Mesothelial cell of epicardium (in vitro differentiated cells): ENCODE data around the gene TMEM98. TPM values are rescaled to one million over a fixed set of nuclear protein-coding genes. Genes with fewer than 3 reads are reported as not detected.
"Not testable (repeated sequence)": the region's sequence is repeated elsewhere in the genome, so short reads cannot be mapped to it uniquely, and the experiment has no call there.

Experiments
- DNase-seq, 2 experiments: peaks; one replicate each; pipeline ENCODE4 v3.0.0; 2021; ENCODE audit warnings: low spot score in 2 of 2; ENCODE audit not compliant: unreplicated experiment in 2 of 2
- H3K27ac Mint-ChIP-seq: 2 replicates; pipeline ENCODE4 v1.8.0; 2021; ENCODE audit warnings: mixed read lengths
- H3K27me3 Mint-ChIP-seq: 2 replicates; pipeline ENCODE4 v1.8.0; 2021; ENCODE audit warnings: low read depth, mixed read lengths
- H3K36me3 Mint-ChIP-seq: 2 replicates; pipeline ENCODE4 v1.8.0; 2021; ENCODE audit warnings: mixed read lengths
- H3K4me1 Mint-ChIP-seq: 2 replicates; pipeline ENCODE4 v1.8.0; 2021; ENCODE audit warnings: mixed read lengths
- H3K4me3 Mint-ChIP-seq: 2 replicates; pipeline ENCODE4 v1.8.0; 2021; ENCODE audit warnings: mild to moderate bottlenecking, moderate library complexity, mixed read lengths
- H3K9me3 Mint-ChIP-seq: 2 replicates; pipeline ENCODE4 v1.8.0; 2021; ENCODE audit warnings: mixed read lengths
- CTCF ChIP-seq: fragments of 200-600 bp; sonication (generic); IDR thresholded peaks from one replicate; pipeline ENCODE4 v1.5.0; 2021; ENCODE audit warnings: antibody characterized with exemption; ENCODE audit not compliant: unreplicated experiment
- total RNA-seq: library from RNA; stranded (reverse); gene quantifications from 3 replicates; pipeline ENCODE4 v1.2.1, GENCODE V29; 2021

Gene TMEM98
- total RNA-seq, 1 donor from 2014 or later, result 205 TPM

GRCh38 chr17:32917081-32917480 is 10.9 kb upstream of the TMEM98 start:
- TF ChIP-seq CTCF, result no peak
- no peak overlapping the region for H3K27ac Mint-ChIP-seq
- H3K4me3 Mint-ChIP-seq, result no peak overlapping the region
- H3K4me1 Mint-ChIP-seq, result peaks cover 5% of the 10 kb centered on the region
- H3K36me3 Mint-ChIP-seq, result no peaks in the 10 kb centered on the region
- H3K9me3 Mint-ChIP-seq, result peaks cover 6% of the 10 kb centered on the region
- no peaks in the 10 kb centered on the region for H3K27me3 Mint-ChIP-seq
- DNase-seq, result no peak

GRCh38 chr17:32917842-32918241 is 10.1 kb upstream of the TMEM98 start:
- DNase-seq, result no peak
- TF ChIP-seq CTCF, result no peak
- Mint-ChIP-seq H3K4me3 (no peak overlapping the region), H3K36me3 (no peaks in the 10 kb centered on the region), H3K27me3 (no peaks in the 10 kb centered on the region), H3K4me1 (no peaks in the 10 kb centered on the region), H3K9me3 (peaks cover 6% of the 10 kb centered on the region), H3K27ac (no peak overlapping the region)

- not testable (repeated sequence) for H3K27ac Mint-ChIP-seq, H3K27me3 Mint-ChIP-seq, DNase-seq, H3K4me3 Mint-ChIP-seq, H3K9me3 Mint-ChIP-seq, H3K4me1 Mint-ChIP-seq, H3K36me3 Mint-ChIP-seq
Measured at GRCh38 chr17:32919876-32920275, 8.1 kb upstream of the TMEM98 start.

- Mint-ChIP-seq H3K4me3 (no peak overlapping the region), H3K9me3 (no peaks in the 10 kb centered on the region), H3K27me3 (no peaks in the 10 kb centered on the region), H3K27ac (no peak overlapping the region), H3K4me1 (no peaks in the 10 kb centered on the region), H3K36me3 (no peaks in the 10 kb centered on the region)
- DNase-seq, result no peak
- no peak for TF ChIP-seq CTCF
Measured at GRCh38 chr17:32920293-32920692, 7.7 kb upstream of the TMEM98 start.

GRCh38 chr17:32921017-32921416 is 6.9 kb upstream of the TMEM98 start:
- no peak overlapping the region for H3K4me3 Mint-ChIP-seq

GRCh38 chr17:32923905-32924304 is 4.0 kb upstream of the TMEM98 start:
- H3K27ac Mint-ChIP-seq, H3K4me1 Mint-ChIP-seq, H3K36me3 Mint-ChIP-seq, H3K27me3 Mint-ChIP-seq, H3K4me3 Mint-ChIP-seq, DNase-seq, H3K9me3 Mint-ChIP-seq: not testable (repeated sequence)

More at GRCh38 chr17:32921017-32921416, 6.9 kb upstream of the TMEM98 start:
- H3K36me3 Mint-ChIP-seq, result no peaks in the 10 kb centered on the region
- H3K4me1 Mint-ChIP-seq, result no peaks in the 10 kb centered on the region
- no peak overlapping the region for H3K27ac Mint-ChIP-seq
- no peak for TF ChIP-seq CTCF
- H3K9me3 Mint-ChIP-seq, result no peaks in the 10 kb centered on the region
- H3K27me3 Mint-ChIP-seq, result no peaks in the 10 kb centered on the region
- no peak for DNase-seq

- no peaks in the 10 kb centered on the region for H3K36me3 Mint-ChIP-seq
- peaks cover 12% of the 10 kb centered on the region for H3K4me1 Mint-ChIP-seq
- no peaks in the 10 kb centered on the region for H3K9me3 Mint-ChIP-seq
- no peaks in the 10 kb centered on the region for H3K27me3 Mint-ChIP-seq
- H3K4me3 Mint-ChIP-seq, result no peak overlapping the region
- DNase-seq, result no peak
- TF ChIP-seq CTCF, result no peak
- H3K27ac Mint-ChIP-seq, result no peak overlapping the region
Measured at GRCh38 chr17:32926183-32926582, 1.8 kb upstream of the TMEM98 start.

GRCh38 chr17:32926789-32927188 is 1.2 kb upstream of the TMEM98 start:
- H3K4me1 Mint-ChIP-seq, result peaks cover 12% of the 10 kb centered on the region
- H3K27ac Mint-ChIP-seq, result not testable (repeated sequence)

More at GRCh38 chr17:32926789-32927188, 1.2 kb upstream of the TMEM98 start:
- not testable (repeated sequence) for H3K36me3 Mint-ChIP-seq, H3K27me3 Mint-ChIP-seq, H3K4me3 Mint-ChIP-seq, H3K9me3 Mint-ChIP-seq, DNase-seq
